Hepatic stellate cell (primary cell): Measurements from ENCODE around the gene XKR7.

Source experiments
- DNase-seq: peaks from one replicate; pipeline ENCODE4 v3.0.0; 2011; ENCODE audit warnings: low spot score

Gene XKR7

GRCh38 chr20:31979713-31980426 lies 11.9 kb downstream of the XKR7 start:
- no peak for DNase-seq

- no peak for DNase-seq
Observed at GRCh38 chr20:31981784-31982183, 13.8 kb downstream of the XKR7 start.

- DNase-seq, result no peak
Observed at GRCh38 chr20:31984981-31985471, 17.1 kb downstream of the XKR7 start.

GRCh38 chr20:31987744-31988143 lies 19.8 kb downstream of the XKR7 start:
- DNase-seq, result no peak

GRCh38 chr20:31988430-31989015 lies 20.6 kb downstream of the XKR7 start:
- DNase-seq, result no peak

GRCh38 chr20:31989030-31989645 lies 21.2 kb downstream of the XKR7 start:
- no peak for DNase-seq

DNA sequence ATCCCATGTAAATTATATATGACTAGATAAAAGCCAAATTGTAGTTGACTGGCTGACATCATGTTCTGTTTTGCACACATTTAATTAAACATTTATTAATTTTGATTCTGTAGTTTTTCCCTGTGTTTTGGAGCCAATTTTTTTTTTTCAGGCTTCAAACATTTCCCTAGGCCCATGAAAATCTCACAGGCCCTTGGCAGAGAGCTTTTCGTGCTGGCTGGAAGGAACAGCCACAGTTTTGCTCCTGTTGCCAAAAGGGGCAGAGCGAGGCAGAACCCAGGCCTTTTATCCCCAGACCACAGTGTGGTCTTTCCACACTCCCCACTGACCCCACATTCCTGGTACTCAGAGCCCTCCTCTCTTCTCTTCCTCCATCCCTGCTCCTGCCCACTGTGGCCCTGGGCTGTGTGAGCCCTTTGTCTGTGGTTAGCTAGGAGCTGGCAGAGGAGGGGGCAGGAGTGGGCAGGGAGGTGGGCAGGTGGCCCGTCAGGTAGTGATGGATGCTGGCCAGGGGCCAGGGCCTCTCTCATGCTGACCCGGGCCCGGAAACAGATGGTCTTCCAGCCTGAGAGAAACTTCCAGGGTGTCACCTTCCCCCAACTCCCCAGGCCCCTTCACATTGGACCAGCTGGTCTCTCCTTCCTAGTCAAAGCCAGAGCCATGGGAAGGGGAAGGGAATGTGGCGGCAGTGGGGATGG lies 22.8 kb downstream of the XKR7 start:
- no peak for DNase-seq

DNA sequence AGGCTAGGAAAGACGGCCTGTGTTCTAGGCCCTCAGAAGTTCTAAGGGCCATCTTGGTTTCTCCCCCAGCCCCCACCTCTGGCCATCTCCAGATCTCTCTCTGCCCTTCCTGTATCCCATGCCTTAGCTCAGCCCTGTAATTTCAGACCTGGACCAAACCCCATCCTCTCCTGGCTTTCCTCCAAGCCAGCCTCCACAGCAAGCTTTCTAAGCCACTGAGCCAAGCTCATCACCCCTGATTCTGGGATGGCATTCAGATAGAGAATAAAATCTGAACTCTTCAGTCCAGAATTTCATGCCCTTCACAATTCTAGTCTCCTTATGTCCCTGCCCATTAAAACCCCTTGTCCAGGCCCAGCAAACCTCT lies 23.4 kb downstream of the XKR7 start:
- no peak for DNase-seq

GRCh38 chr20:31992086-31992485 lies 24.1 kb downstream of the XKR7 start:
- no peak for DNase-seq

DNA sequence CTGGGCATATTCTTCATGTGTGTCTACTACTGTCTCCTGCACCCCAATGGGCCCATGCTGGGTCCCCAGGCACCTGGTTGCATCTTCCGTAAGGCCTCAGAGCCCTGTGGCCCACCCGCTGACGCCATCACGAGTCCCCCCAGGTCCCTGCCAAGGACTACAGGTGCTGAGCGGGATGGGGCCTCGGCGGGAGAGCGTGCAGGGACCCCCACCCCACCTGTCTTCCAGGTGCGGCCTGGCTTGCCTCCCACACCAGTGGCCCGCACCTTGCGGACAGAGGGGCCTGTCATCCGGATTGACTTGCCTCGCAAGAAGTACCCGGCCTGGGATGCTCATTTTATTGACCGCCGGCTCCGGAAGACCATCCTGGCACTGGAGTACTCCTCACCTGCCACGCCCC lies 29.0 kb downstream of the XKR7 start:
- no peak for DNase-seq

DNA sequence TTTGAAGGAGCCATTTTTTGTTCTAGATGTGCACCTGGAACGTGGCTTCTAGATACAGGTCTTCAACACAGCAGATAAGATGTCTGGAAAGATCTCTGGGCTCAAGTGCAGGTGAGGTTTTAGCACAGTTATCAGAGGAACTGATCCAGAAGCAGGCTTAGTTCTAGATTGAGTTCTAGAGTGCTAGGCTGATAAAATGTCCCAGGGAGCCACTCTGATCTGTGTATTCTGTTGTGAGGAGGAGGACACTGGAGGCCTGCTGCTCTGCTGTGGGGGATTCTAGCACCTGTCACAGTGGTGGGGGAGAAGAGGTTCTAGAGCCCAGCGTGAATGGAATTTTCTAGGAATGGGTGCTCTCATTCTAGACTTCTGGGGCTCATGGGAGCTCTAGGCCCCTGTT lies 30.3 kb downstream of the XKR7 start:
- no peak for DNase-seq

- no peak for DNase-seq
Observed at GRCh38 chr20:32003325-32003724, 35.4 kb downstream of the XKR7 start.

- peak; percentile 43 for DNase-seq
Observed at GRCh38 chr20:32004963-32005362, 37.0 kb downstream of the XKR7 start.

DNA sequence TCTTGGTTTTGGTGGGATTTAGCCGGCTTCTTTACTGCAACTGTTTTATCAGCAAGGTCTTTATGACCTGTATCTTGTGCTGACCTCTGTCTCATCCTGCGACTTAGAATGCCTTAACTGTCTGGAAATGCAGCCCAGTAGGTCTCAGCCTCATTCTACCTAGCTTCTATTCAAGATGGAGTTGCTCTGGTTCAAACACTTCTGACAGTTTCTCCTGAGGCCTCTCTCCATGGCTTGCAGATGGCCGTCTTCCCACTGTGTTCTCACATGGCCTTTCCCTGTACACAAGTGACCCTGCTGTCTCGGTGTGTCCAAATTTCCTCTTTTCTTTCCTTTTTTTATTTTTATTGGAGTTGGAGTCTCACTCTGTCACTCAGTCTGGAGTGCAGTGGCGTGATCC lies 38.1 kb downstream of the XKR7 start:
- no peak for DNase-seq

GRCh38 chr20:32006841-32007786 lies 39.2 kb downstream of the XKR7 start:
- DNase-seq, result no peak

- no peak for DNase-seq
Observed at GRCh38 chr20:32007787-32008616, 40.1 kb downstream of the XKR7 start.

DNA sequence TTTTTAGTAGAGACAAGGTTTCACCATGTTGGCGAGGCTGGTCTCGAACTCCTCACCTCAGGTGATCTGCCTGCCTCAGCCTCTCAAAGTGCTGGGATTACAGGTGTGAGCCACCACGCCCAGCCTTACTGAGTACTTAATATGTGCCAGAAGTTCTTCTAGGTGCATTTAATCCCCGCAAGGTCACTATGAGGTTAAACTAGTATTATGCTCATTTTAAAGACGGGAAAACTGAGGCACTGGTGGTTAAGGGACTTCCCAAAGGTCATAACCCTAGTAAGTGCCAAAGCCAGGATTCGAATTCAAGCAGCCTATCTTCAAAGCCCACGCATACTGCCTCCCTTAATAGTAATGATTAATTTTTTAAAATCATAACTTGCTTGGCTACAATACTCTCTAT lies 41.6 kb downstream of the XKR7 start:
- no peak for DNase-seq

DNA sequence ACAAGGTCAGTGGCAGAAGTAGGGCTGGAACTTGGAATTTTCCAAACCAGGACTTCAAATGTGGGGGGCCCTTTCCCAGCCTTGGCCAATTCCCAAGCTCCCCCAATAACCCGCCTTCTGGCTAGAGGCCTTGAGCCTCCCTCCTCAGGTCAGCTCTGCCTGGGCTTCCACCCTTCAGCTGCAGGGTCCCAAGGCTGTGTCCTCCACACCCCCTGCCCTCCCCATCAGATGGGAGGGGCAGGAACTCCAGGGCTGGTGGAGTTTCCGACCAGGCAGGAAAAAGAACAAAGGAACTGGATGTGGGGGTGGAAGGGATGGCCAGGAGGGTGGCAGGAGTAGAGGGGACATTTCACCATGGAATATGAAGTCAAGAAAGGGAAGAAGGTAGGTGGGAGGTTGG lies 42.1 kb downstream of the XKR7 start, which contains the start of gene CCM2L:
TSS of gene CCM2L (plus strand) at position 338 of the 400 bp plus-strand sequence. CDS start at position 355, 17 bp downstream.
- no peak for DNase-seq

GRCh38 chr20:32010666-32011065 lies 42.7 kb downstream of the XKR7 start:
- DNase-seq, result no peak

DNA sequence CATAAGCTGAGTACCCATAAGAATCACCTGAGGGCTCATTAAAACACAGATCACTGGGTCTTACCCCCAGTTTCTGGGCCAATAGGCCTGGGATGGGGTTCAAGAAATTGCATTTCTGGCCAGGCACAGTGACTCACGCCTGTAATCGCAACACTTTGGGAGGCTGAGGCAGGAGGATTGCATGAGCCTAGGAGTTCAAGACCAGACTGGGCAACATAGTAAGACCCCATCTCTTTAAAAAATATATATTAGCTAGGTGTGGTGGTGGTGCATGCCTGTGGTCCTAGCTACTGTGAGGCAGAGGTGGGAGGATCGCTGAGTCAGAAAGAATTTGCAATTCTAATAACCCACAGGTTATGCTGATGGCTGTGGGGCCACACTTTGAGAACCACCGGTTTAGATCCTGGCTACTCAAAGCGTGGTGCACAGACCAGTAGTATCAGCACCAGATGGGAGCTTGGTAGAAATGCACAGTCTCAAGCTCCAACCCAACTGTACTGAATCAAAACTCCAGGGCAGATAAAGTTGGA lies 44.3 kb downstream of the XKR7 start:
- no peak for DNase-seq
